C4-2B (cell line): ENCODE measurements around the gene CTNNA3.

Source experiments
- CTCF ChIP-seq: fragments of 450-650 bp; conservative IDR thresholded peaks from 2 replicates; pipeline ENCODE4 v1.5.1; 2017; ENCODE audit warnings: mild to moderate bottlenecking
- ZFX ChIP-seq: fragments of 450-650 bp; IDR thresholded peaks from 2 replicates; pipeline ENCODE4 v1.6.1; 2017

GRCh38 chr10:66565999-66566398 lies 1130.0 kb downstream of the CTNNA3 start:
- TF ChIP-seq CTCF (no peak), ZFX (no peak)
